NT2/D1 (cell line): ENCODE measurements around the gene GLRX.
"Not testable (repeated sequence)": the region's sequence is repeated elsewhere in the genome, so short reads cannot be mapped to it uniquely, and the experiment has no call there.

Experiments used
- SUZ12 ChIP-seq: IDR thresholded peaks from 2 replicates; pipeline ENCODE4 v1.6.1; 2011; ENCODE audit not compliant: insufficient read length, insufficient read depth; ENCODE audit errors: extremely low read depth
- YY1 ChIP-seq: IDR thresholded peaks from 2 replicates; pipeline ENCODE4 v1.6.1; 2011; ENCODE audit not compliant: insufficient read length, insufficient read depth
- ZNF274 ChIP-seq: IDR thresholded peaks from 2 replicates; pipeline ENCODE4 v1.6.1; 2011; ENCODE audit warnings: mild to moderate bottlenecking, low read depth, low read length

GRCh38 chr5:95811126-95811423 is 11.5 kb downstream of the GLRX start:
- not testable (repeated sequence) for TF ChIP-seq ZNF274, YY1, SUZ12
